KMS-11 (cell line): ENCODE data around the gene RLF.

ENCODE experiments used
- H2AFZ ChIP-seq: fragments of 200-600 bp; sonication (generic); 2 replicates; pipeline ENCODE4 v1.6.1; 2016; ENCODE audit warnings: antibody characterized with exemption, mixed run types, low read depth
- H3K27ac ChIP-seq: fragments of 200-600 bp; sonication (generic); 2 replicates; pipeline ENCODE4 v1.6.1; 2016; ENCODE audit warnings: mild to moderate bottlenecking, mixed run types
- H3K27me3 ChIP-seq: fragments of 200-600 bp; sonication (generic); 2 replicates; pipeline ENCODE4 v1.6.1; 2017; ENCODE audit warnings: mild to moderate bottlenecking, low read depth, mixed run types, moderate library complexity; ENCODE audit not compliant: insufficient read depth
- H3K36me3 ChIP-seq: fragments of 200-600 bp; sonication (generic); 2 replicates; pipeline ENCODE4 v1.6.1; 2017; ENCODE audit warnings: mild to moderate bottlenecking, mixed run types; ENCODE audit not compliant: insufficient read depth
- H3K4me1 ChIP-seq: fragments of 200-600 bp; sonication (generic); 2 replicates; pipeline ENCODE4 v1.6.1; 2016; ENCODE audit warnings: mild to moderate bottlenecking, low read depth, mixed run types; ENCODE audit not compliant: poor library complexity, severe bottlenecking
- H3K4me2 ChIP-seq: fragments of 200-600 bp; sonication (generic); 2 replicates; pipeline ENCODE4 v1.7.0; 2016; ENCODE audit warnings: mild to moderate bottlenecking, mixed run types
- H3K4me3 ChIP-seq: fragments of 200-600 bp; sonication (generic); IDR thresholded peaks from 2 replicates; pipeline ENCODE4 v1.6.1; 2017; ENCODE audit warnings: low read depth, low read length, mixed read lengths; ENCODE audit not compliant: insufficient read depth
- H3K79me2 ChIP-seq: fragments of 200-600 bp; sonication (generic); 2 replicates; pipeline ENCODE4 v1.6.1; 2016; ENCODE audit warnings: low read depth, mixed run types; ENCODE audit not compliant: insufficient read depth
- H3K9ac ChIP-seq: fragments of 200-600 bp; sonication (generic); 2 replicates; pipeline ENCODE4 v1.6.1; 2016; ENCODE audit warnings: mild to moderate bottlenecking, mixed run types
- H4K20me1 ChIP-seq: fragments of 200-600 bp; sonication (generic); 2 replicates; pipeline ENCODE4 v1.6.1; 2016; ENCODE audit warnings: mild to moderate bottlenecking, mixed run types; ENCODE audit not compliant: insufficient read depth
- TF ChIP-seq, protein P1 (sequence below): fragments of 200-600 bp; sonication (generic); conservative IDR thresholded peaks from 2 replicates; pipeline ENCODE4 v1.6.1; 2017; ENCODE audit warnings: low read depth, mild to moderate bottlenecking, antibody characterized with exemption, low read length, moderate library complexity, mixed read lengths

RLF gene

DNA sequence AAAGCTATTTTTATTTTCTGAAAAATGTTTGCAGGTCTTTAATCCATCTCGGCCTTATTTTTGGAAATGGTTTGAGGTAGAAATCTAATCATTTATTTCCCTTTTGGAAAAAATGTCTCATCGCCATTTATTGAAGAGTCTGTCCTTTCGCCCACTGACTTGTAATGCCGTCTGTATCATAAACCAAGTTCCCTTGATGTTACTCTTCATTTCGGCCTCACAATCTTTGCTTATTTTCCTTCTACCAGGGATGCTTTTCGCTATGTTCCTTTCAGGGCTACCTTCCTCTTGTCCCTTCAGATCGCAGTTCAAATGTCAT is 422 bp upstream of the RLF start:
- H3K79me2 ChIP-seq, result peaks cover 48% of the 10 kb centered on the region
- H4K20me1 ChIP-seq, result peaks cover 17% of the 10 kb centered on the region
- TF ChIP-seq, protein P1, sequence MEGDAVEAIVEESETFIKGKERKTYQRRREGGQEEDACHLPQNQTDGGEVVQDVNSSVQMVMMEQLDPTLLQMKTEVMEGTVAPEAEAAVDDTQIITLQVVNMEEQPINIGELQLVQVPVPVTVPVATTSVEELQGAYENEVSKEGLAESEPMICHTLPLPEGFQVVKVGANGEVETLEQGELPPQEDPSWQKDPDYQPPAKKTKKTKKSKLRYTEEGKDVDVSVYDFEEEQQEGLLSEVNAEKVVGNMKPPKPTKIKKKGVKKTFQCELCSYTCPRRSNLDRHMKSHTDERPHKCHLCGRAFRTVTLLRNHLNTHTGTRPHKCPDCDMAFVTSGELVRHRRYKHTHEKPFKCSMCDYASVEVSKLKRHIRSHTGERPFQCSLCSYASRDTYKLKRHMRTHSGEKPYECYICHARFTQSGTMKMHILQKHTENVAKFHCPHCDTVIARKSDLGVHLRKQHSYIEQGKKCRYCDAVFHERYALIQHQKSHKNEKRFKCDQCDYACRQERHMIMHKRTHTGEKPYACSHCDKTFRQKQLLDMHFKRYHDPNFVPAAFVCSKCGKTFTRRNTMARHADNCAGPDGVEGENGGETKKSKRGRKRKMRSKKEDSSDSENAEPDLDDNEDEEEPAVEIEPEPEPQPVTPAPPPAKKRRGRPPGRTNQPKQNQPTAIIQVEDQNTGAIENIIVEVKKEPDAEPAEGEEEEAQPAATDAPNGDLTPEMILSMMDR, result no peak
- H3K9ac ChIP-seq, result peak overlapping the region; percentile 90
- H3K4me2 ChIP-seq, result peak overlapping the region; percentile 76
- H3K27me3 ChIP-seq, result no peaks in the 10 kb centered on the region
- no peaks in the 10 kb centered on the region for H3K36me3 ChIP-seq
- peak overlapping the region; percentile 96 for H2AFZ ChIP-seq
- H3K4me1 ChIP-seq, result peaks cover 32% of the 10 kb centered on the region
- H3K27ac ChIP-seq, result peak overlapping the region; percentile 77
- peak overlapping the region; percentile 57 for H3K4me3 ChIP-seq

DNA sequence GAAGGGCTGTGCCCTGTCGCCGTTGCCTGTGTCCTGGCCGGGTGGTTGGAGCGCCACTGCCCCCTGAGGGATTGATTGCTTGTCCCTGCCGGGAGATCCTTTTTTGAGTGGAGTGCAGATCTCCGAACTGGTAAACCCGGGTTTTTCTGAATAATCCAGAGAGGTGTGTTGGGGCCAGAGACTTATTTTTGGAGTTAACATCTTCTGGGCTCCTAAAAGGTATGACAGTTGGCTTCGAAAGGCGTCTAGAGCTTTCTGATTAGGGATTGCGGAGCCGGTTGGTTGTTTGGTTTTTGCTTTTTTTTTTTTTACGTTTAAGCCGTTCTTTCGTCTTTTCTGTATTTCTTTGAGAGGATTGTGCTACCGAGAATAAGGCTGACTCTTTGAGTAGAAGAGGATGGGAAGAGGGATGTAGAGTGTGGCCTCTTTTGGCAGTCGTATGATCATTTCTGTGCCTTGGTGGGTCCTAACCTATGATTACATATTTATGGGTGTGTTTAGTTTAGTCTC is 756 bp downstream of the RLF start:
- peak overlapping the region; percentile 90 for H3K9ac ChIP-seq
- peak overlapping the region; percentile 98 for H3K4me2 ChIP-seq
- H3K27ac ChIP-seq, result peak overlapping the region; percentile 77
- peaks cover 23% of the 10 kb centered on the region for H4K20me1 ChIP-seq
- H3K36me3 ChIP-seq, result no peaks in the 10 kb centered on the region
- H2AFZ ChIP-seq, result peak overlapping the region; percentile 96
- H3K79me2 ChIP-seq, result peaks cover 58% of the 10 kb centered on the region
- H3K27me3 ChIP-seq, result no peaks in the 10 kb centered on the region
- H3K4me3 ChIP-seq, result peak overlapping the region; percentile 83
- TF ChIP-seq, protein P1, result no peak
- peaks cover 32% of the 10 kb centered on the region for H3K4me1 ChIP-seq

DNA sequence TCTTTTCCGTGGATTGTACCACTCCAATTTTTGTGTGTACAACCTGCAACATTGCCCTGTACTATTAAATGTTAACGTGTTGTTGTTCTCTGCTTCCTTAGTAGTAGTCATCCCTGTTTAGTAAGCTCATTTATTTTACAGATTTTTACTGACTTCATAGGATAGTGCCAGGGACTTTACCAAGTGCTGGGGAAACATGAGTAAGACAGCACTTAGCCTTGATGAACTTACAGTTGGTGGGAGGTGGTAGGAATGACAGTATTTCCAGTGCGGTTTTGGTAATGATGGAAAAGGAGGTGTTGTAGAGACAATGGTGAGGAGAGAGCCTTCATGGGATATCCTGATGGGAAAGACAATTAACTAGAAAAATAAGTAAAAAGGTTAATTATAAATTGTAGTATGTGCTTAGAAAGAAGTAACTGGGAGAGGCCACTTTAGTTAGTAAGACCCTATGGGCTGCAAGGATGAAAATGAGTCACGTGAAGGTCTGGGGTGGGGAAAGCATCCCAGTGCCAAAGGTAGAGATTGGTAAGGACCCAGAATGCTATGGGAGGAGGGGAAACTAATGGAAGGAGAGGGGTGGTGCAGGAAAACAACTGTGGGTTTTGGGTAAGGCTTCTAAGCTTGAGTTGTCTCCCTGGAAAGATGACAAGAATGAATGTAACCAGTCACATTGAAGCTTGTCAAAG is 1.7 kb downstream of the RLF start:
- Histone ChIP-seq H3K9ac (peak overlapping the region; percentile 90; the same call in 1 of the 2 replicates), H4K20me1 (peaks cover 24% of the 10 kb centered on the region), H3K4me2 (peak overlapping the region; percentile 98), H3K4me3 (no peak overlapping the region), H3K4me1 (peaks cover 35% of the 10 kb centered on the region), H3K36me3 (no peaks in the 10 kb centered on the region), H3K27me3 (no peaks in the 10 kb centered on the region), H2AFZ (no peak overlapping the region), H3K79me2 (peaks cover 68% of the 10 kb centered on the region), H3K27ac (peak overlapping the region; percentile 77; the same call in 1 of the 2 replicates)
- TF ChIP-seq, protein P1, result no peak

DNA sequence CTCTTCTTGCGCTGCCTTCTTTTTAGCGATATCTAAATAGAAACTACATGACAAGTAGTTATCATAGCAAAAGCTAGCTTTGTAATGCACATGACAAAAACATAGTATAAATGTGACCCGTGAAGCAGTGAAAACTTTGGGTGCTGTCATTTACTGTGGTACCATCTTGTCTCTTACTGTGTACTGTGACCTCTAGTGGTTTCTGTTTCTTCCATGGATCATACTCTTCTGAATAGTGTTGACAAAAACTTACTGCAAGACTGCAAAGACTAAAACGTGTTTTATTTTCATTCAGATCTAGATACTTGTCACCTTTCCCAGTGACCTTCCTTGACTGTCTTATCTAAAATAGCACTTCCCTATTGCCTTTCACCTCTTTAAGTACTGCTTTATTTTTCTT is 6.1 kb downstream of the RLF start:
- H3K27ac ChIP-seq, result no peak overlapping the region
- H3K27me3 ChIP-seq, result no peaks in the 10 kb centered on the region
- H3K36me3 ChIP-seq, result no peaks in the 10 kb centered on the region
- no peak overlapping the region for H3K4me3 ChIP-seq
- peaks cover 95% of the 10 kb centered on the region for H3K79me2 ChIP-seq
- no peak overlapping the region for H3K4me2 ChIP-seq
- H3K9ac ChIP-seq, result no peak overlapping the region
- TF ChIP-seq, protein P1, result no peak
- H4K20me1 ChIP-seq, result peaks cover 35% of the 10 kb centered on the region
- no peak overlapping the region for H2AFZ ChIP-seq
- peaks cover 54% of the 10 kb centered on the region for H3K4me1 ChIP-seq
